H9 (cell line): ENCODE data around the gene AKAP12. TPM values are rescaled to one million over a fixed set of nuclear protein-coding genes. Genes with fewer than 3 reads are reported as not detected.

Experiments used
- DNase-seq: peaks from one replicate; pipeline ENCODE4 v3.0.0-alpha.2; 2017
- H2AFZ ChIP-seq: one replicate; pipeline ENCODE4 v1.6.1; 2013; ENCODE audit warnings: mild to moderate bottlenecking, low read length, control low read depth, moderate library complexity
- H2AK5ac ChIP-seq: 2 replicates; pipeline ENCODE4 v1.6.1; 2013; ENCODE audit warnings: low read length, control low read depth, mixed read lengths; ENCODE audit not compliant: insufficient read length
- H2BK120ac ChIP-seq: one replicate; pipeline ENCODE4 v1.6.1; 2013; ENCODE audit warnings: low read depth, mild to moderate bottlenecking, low read length, control low read depth, inconsistent platforms; ENCODE audit not compliant: poor library complexity, severe bottlenecking
- H2BK12ac ChIP-seq: 2 replicates; pipeline ENCODE4 v1.6.1; 2013; ENCODE audit warnings: low read length, control low read depth, mixed read lengths, low read depth; ENCODE audit not compliant: insufficient read length
- H2BK15ac ChIP-seq: 2 replicates; pipeline ENCODE4 v1.6.1; 2013; ENCODE audit warnings: low read depth, low read length, control low read depth
- H2BK20ac ChIP-seq: one replicate; pipeline ENCODE4 v1.6.1; 2013; ENCODE audit warnings: low read depth, mild to moderate bottlenecking, low read length, control low read depth, inconsistent platforms; ENCODE audit not compliant: poor library complexity, severe bottlenecking
- H2BK5ac ChIP-seq: 2 replicates; pipeline ENCODE4 v1.6.1; 2013; ENCODE audit warnings: low read length, control low read depth, mixed read lengths; ENCODE audit not compliant: insufficient read length
- H3K14ac ChIP-seq: 2 replicates; pipeline ENCODE4 v1.6.1; 2013; ENCODE audit warnings: low read length, control low read depth; ENCODE audit not compliant: insufficient read depth
- H3K18ac ChIP-seq: 2 replicates; pipeline ENCODE4 v1.6.1; 2013; ENCODE audit warnings: low read depth, mild to moderate bottlenecking, mixed read lengths, low read length, control low read depth; ENCODE audit not compliant: insufficient read length
- H3K23ac ChIP-seq: 2 replicates; pipeline ENCODE4 v1.6.1; 2013; ENCODE audit warnings: low read length, control low read depth, mixed read lengths, low read depth; ENCODE audit not compliant: insufficient read length
- H3K23me2 ChIP-seq: 2 replicates; pipeline ENCODE4 v1.6.1; 2013; ENCODE audit warnings: low read depth, mild to moderate bottlenecking, mixed read lengths, low read length, control low read depth; ENCODE audit not compliant: insufficient read length, poor library complexity, severe bottlenecking
- H3K27ac ChIP-seq: 2 replicates; pipeline ENCODE4 v1.5.1; 2013; ENCODE audit warnings: low read length, control low read depth, mixed read lengths, low read depth; ENCODE audit not compliant: insufficient read length
- H3K27me3 ChIP-seq: 2 replicates; pipeline ENCODE4 v1.6.1; 2013; ENCODE audit warnings: low read length, control low read depth, inconsistent platforms; ENCODE audit not compliant: insufficient read depth
- H3K4ac ChIP-seq: 2 replicates; pipeline ENCODE4 v1.6.1; 2013; ENCODE audit warnings: low read depth, mild to moderate bottlenecking, control low read depth, inconsistent platforms, low read length, moderate library complexity
- H3K4me1 ChIP-seq: 2 replicates; pipeline ENCODE4 v1.6.1; 2013; ENCODE audit warnings: low read length, control low read depth, inconsistent platforms; ENCODE audit not compliant: insufficient read depth
- H3K4me2 ChIP-seq: 2 replicates; pipeline ENCODE4 v1.6.1; 2013; ENCODE audit warnings: low read length, control low read depth, mixed read lengths; ENCODE audit not compliant: insufficient read length, insufficient read depth
- H3K56ac ChIP-seq: 2 replicates; pipeline ENCODE4 v1.6.1; 2013; ENCODE audit warnings: low read depth, mild to moderate bottlenecking, mixed read lengths, low read length, control low read depth; ENCODE audit not compliant: insufficient read length
- H3K79me1 ChIP-seq: 2 replicates; pipeline ENCODE4 v1.6.1; 2013; ENCODE audit warnings: low read depth, mild to moderate bottlenecking, moderate library complexity, low read length, control low read depth, inconsistent platforms; ENCODE audit not compliant: insufficient read depth, poor library complexity, severe bottlenecking
- H3K79me2 ChIP-seq: 2 replicates; pipeline ENCODE4 v1.6.1; 2013; ENCODE audit warnings: low read length, control low read depth, inconsistent platforms; ENCODE audit not compliant: insufficient read depth
- H3K9ac ChIP-seq: 2 replicates; pipeline ENCODE4 v1.6.1; 2013; ENCODE audit warnings: low read length, control low read depth, mixed read lengths; ENCODE audit not compliant: insufficient read length; ENCODE audit errors: extremely low read depth
- H3K9me3 ChIP-seq: one replicate; pipeline ENCODE4 v1.6.1; 2013; ENCODE audit warnings: low read depth, low read length, inconsistent platforms; ENCODE audit not compliant: control insufficient read depth
- H3T11ph ChIP-seq: one replicate; pipeline ENCODE4 v1.6.1; 2013; ENCODE audit warnings: mild to moderate bottlenecking, low read length, control low read depth, inconsistent platforms
- H4K20me1 ChIP-seq: one replicate; pipeline ENCODE4 v1.6.1; 2013; ENCODE audit not compliant: control insufficient read depth, insufficient read length, insufficient read depth
- H4K5ac ChIP-seq: 2 replicates; pipeline ENCODE4 v1.6.1; 2013; ENCODE audit warnings: low read depth, mild to moderate bottlenecking, mixed read lengths, low read length, control low read depth; ENCODE audit not compliant: insufficient read length
- H4K8ac ChIP-seq: replicated peaks from 2 replicates; pipeline ENCODE4 v1.6.1; 2013; ENCODE audit warnings: low read length, control low read depth, mixed read lengths, low read depth; ENCODE audit not compliant: insufficient read length
- H4K91ac ChIP-seq: 2 replicates; pipeline ENCODE4 v1.6.1; 2013; ENCODE audit warnings: low read depth, mild to moderate bottlenecking, moderate library complexity, mixed read lengths, low read length, control low read depth; ENCODE audit not compliant: insufficient read length
- H3K27ac Mint-ChIP-seq, 3 experiments: 2 replicates in 2 of 3; 3 replicates in 1 of 3; pipeline ENCODE4 v1.8.0; 2020 to 2021; ENCODE audit warnings: mixed read lengths in 3 of 3, mild to moderate bottlenecking in 1 of 3, moderate library complexity in 1 of 3
- H3K27me3 Mint-ChIP-seq: 2 replicates; pipeline ENCODE4 v1.8.0; 2021; ENCODE audit warnings: low read depth, mild to moderate bottlenecking, moderate library complexity, mixed read lengths
- H3K36me3 Mint-ChIP-seq, 3 experiments: 2 replicates in 2 of 3; 3 replicates in 1 of 3; pipeline ENCODE4 v1.8.0; 2020 to 2021; ENCODE audit warnings: low read depth in 3 of 3, mixed read lengths in 3 of 3; ENCODE audit not compliant: insufficient read depth in 1 of 3
- H3K4me1 Mint-ChIP-seq, 2 experiments: 2 replicates each; pipeline ENCODE4 v1.8.0; 2020; ENCODE audit warnings: mixed read lengths in 2 of 2
- H3K4me3 Mint-ChIP-seq, 2 experiments: 2 replicates in 1 of 2; 3 replicates in 1 of 2; pipeline ENCODE4 v1.8.0; 2020 to 2021; ENCODE audit warnings: mild to moderate bottlenecking in 2 of 2, mixed read lengths in 2 of 2, moderate library complexity in 1 of 2
- H3K9me3 Mint-ChIP-seq, 2 experiments: 2 replicates in 1 of 2; 3 replicates in 1 of 2; pipeline ENCODE4 v1.8.0; 2020; ENCODE audit warnings: mild to moderate bottlenecking in 2 of 2, mixed read lengths in 2 of 2, moderate library complexity in 1 of 2
- CTCF ChIP-seq: fragments of 200-600 bp; sonication (generic); conservative IDR thresholded peaks from 3 replicates; pipeline ENCODE4 v1.8.0; 2021; ENCODE audit warnings: antibody characterized with exemption, mild to moderate bottlenecking
- WGBS: extraction: QIAGEN DNeasy Blood & Tissue Kit; methylation state at CpG from one replicate; pipeline ENCODE4 v1.1.7; 2013; ENCODE audit warnings: missing lambda C conversion rate, low lambda C conversion rate, mixed read lengths; ENCODE audit not compliant: insufficient read length; ENCODE audit errors: extremely low coverage; 5-methylcytosine and 5-hydroxymethylcytosine counted together
- total RNA-seq: library from RNA; stranded (reverse); gene quantifications from 2 replicates; pipeline ENCODE4 v1.2.1, GENCODE V29; 2021

The AKAP12 gene
- total RNA-seq, 1 experiment from 2014 or later = 52.3 TPM

DNA sequence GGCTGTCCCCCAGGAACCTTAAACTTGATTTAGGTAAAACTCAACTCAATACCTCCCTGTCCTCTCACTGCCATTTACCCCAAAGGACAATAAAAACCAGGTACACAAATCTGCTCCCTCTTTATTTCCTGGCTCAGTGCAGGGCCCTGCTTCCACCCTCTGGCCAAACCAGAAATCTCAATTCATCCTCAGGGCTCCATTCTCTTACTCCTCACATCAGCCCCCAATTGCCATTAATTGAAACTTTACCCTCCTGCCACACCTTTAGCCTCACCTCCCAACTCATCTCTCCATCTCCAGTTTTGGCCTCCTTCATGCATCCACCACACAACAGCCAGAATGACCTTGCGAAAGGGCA lies 141.1 kb downstream of the AKAP12 start:
- H2BK5ac ChIP-seq = no peak overlapping the region
- H3K4me2 ChIP-seq = no peak overlapping the region
- H4K8ac ChIP-seq = no peak overlapping the region
- H3K23me2 ChIP-seq = no peaks in the 10 kb centered on the region
- no peak overlapping the region for H3K14ac ChIP-seq
- peak overlapping the region in 1 of 2 experiments; percentile 6; a peak in 1 of 5 replicates for H3K4me3 Mint-ChIP-seq
- no peaks in the 10 kb centered on the region for H4K20me1 ChIP-seq
- no peak overlapping the region for H4K91ac ChIP-seq
- no peak overlapping the region for H2BK12ac ChIP-seq
- no peak overlapping the region for H2BK120ac ChIP-seq
- peaks cover 2% of the 10 kb centered on the region for H3K79me1 ChIP-seq
- no peak overlapping the region for H2BK15ac ChIP-seq
- H3K4me1 Mint-ChIP-seq = peaks cover 12 to 15% of the 10 kb centered on the region in 2 experiments
- peaks cover 0 to 10% (median 2%) of the 10 kb centered on the region in 3 experiments; a peak in 3 of 7 replicates for H3K36me3 Mint-ChIP-seq
- no peak overlapping the region for H3K4ac ChIP-seq
- no peaks in the 10 kb centered on the region for H3K9me3 ChIP-seq
- no peak for DNase-seq
- no peak overlapping the region for H3T11ph ChIP-seq
- H3K27me3 Mint-ChIP-seq = no peaks in the 10 kb centered on the region
- no peak overlapping the region for H2BK20ac ChIP-seq
- no peak overlapping the region for H2AK5ac ChIP-seq
- no peak overlapping the region for H3K9ac ChIP-seq
- H3K23ac ChIP-seq = no peak overlapping the region
- H3K4me1 ChIP-seq = 0 out of 2 replicates have a peak, but pooled peaks cover 2% of the 10 kb centered on the region
- no peak overlapping the region for H3K27ac ChIP-seq
- no peak for TF ChIP-seq CTCF
- no peak overlapping the region for H3K56ac ChIP-seq
- H2AFZ ChIP-seq = no peak overlapping the region
- peaks cover 9% of the 10 kb centered on the region; the same call in 1 of the 2 replicates for H3K79me2 ChIP-seq
- H3K27ac Mint-ChIP-seq = peak overlapping the region; percentile 68 to 93 (median 82); a peak in 5 of 7 replicates
- H3K9me3 Mint-ChIP-seq = no peaks in the 10 kb centered on the region
- H3K18ac ChIP-seq = no peak overlapping the region
- H4K5ac ChIP-seq = no peak overlapping the region
- no peaks in the 10 kb centered on the region for H3K27me3 ChIP-seq
- no CpG with 5 or more reads among the region's 1 CpG for WGBS
